HFFc6 (cell line): ENCODE results near the gene RAB11FIP2. TPM values are rescaled to one million over a fixed set of nuclear protein-coding genes. Genes with fewer than 3 reads are reported as not detected.

Source experiments
- DNase-seq: peaks from one replicate; pipeline ENCODE4 v3.0.0-alpha.2; 2018
- H3K27ac Mint-ChIP-seq: 2 replicates; pipeline ENCODE4 v1.8.0; 2020; ENCODE audit warnings: mild to moderate bottlenecking, mixed read lengths
- H3K27me3 Mint-ChIP-seq: 2 replicates; pipeline ENCODE4 v1.8.0; 2021; ENCODE audit warnings: mild to moderate bottlenecking, moderate library complexity, mixed read lengths; ENCODE audit not compliant: insufficient read depth
- H3K36me3 Mint-ChIP-seq: 2 replicates; pipeline ENCODE4 v1.8.0; 2021; ENCODE audit warnings: low read depth, mixed read lengths
- H3K4me1 Mint-ChIP-seq: 2 replicates; pipeline ENCODE4 v1.8.0; 2020; ENCODE audit warnings: low read depth, mixed read lengths
- H3K4me3 Mint-ChIP-seq: 2 replicates; pipeline ENCODE4 v1.8.0; 2020; ENCODE audit warnings: mild to moderate bottlenecking, moderate library complexity, mixed read lengths
- H3K9me3 Mint-ChIP-seq: 2 replicates; pipeline ENCODE4 v1.8.0; 2020; ENCODE audit warnings: mild to moderate bottlenecking, mixed read lengths
- total RNA-seq, 6 experiments: library from RNA; stranded (reverse); fragmentation: NEBNext Ultra II Directional; extraction: Animal tissue kit (Norgen Biotek cat#: 25700); gene quantifications; 2 replicates in 1 of 6; 3 replicates in 5 of 6; pipeline ENCODE4 v1.2.3, GENCODE V29; 2021
- TF ChIP-seq, protein P1 (sequence below): fragments of 200-600 bp; sonication (generic); IDR thresholded peaks from 2 replicates; pipeline ENCODE4 v1.5.0; 2021; ENCODE audit warnings: antibody characterized with exemption, mild to moderate bottlenecking

The RAB11FIP2 gene
- total RNA-seq, 6 experiments from 2014 or later: 13.3 to 16.4 (median 16.2) TPM

DNA sequence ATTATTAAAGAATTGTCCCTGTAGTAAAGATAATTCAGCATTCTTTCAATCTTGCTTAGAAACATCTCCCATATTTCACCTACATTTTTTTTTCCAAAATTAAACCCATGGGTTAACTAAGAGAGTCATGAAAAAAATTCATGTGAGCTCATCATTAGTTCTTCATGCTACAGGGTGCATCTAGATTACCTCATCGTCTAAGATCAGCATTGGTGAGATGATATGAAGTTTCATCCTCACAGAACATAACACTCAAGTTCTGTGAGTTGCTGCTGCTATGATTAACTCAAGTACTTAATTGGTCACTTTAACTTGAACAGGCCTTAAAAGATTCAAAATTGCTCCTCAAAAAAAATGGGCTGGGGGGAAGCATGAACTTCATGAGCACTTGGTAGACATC, 50.0 kb downstream of the RAB11FIP2 start:
- no peak overlapping the region for H3K27ac Mint-ChIP-seq
- no peak overlapping the region for H3K4me3 Mint-ChIP-seq
- DNase-seq: no peak
- H3K36me3 Mint-ChIP-seq: no peaks in the 10 kb centered on the region
- TF ChIP-seq, protein P1, sequence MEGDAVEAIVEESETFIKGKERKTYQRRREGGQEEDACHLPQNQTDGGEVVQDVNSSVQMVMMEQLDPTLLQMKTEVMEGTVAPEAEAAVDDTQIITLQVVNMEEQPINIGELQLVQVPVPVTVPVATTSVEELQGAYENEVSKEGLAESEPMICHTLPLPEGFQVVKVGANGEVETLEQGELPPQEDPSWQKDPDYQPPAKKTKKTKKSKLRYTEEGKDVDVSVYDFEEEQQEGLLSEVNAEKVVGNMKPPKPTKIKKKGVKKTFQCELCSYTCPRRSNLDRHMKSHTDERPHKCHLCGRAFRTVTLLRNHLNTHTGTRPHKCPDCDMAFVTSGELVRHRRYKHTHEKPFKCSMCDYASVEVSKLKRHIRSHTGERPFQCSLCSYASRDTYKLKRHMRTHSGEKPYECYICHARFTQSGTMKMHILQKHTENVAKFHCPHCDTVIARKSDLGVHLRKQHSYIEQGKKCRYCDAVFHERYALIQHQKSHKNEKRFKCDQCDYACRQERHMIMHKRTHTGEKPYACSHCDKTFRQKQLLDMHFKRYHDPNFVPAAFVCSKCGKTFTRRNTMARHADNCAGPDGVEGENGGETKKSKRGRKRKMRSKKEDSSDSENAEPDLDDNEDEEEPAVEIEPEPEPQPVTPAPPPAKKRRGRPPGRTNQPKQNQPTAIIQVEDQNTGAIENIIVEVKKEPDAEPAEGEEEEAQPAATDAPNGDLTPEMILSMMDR: no peak
- H3K4me1 Mint-ChIP-seq: peaks cover 9% of the 10 kb centered on the region; the same call in 1 of the 2 replicates
- H3K9me3 Mint-ChIP-seq: no peaks in the 10 kb centered on the region
- no peaks in the 10 kb centered on the region for H3K27me3 Mint-ChIP-seq

GRCh38 chr10:117994771-117995170, 52.0 kb downstream of the RAB11FIP2 start:
- DNase-seq: no peak
- no peaks in the 10 kb centered on the region for H3K36me3 Mint-ChIP-seq
- no peak overlapping the region for H3K27ac Mint-ChIP-seq
- H3K4me3 Mint-ChIP-seq: no peak overlapping the region
- no peaks in the 10 kb centered on the region for H3K9me3 Mint-ChIP-seq
- TF ChIP-seq, protein P1: no peak
- H3K4me1 Mint-ChIP-seq: peaks cover 9% of the 10 kb centered on the region; the same call in 1 of the 2 replicates
- H3K27me3 Mint-ChIP-seq: no peaks in the 10 kb centered on the region

- Mint-ChIP-seq H3K36me3 (no peaks in the 10 kb centered on the region), H3K9me3 (no peaks in the 10 kb centered on the region), H3K4me3 (no peak overlapping the region), H3K27ac (no peak overlapping the region), H3K27me3 (no peaks in the 10 kb centered on the region), H3K4me1 (peaks cover 6% of the 10 kb centered on the region; the same call in 1 of the 2 replicates)
- TF ChIP-seq, protein P1: no peak
- DNase-seq: no peak
These were observed 53.6 kb downstream of the RAB11FIP2 start for GRCh38 chr10:117993166-117993565.

- Mint-ChIP-seq H3K27me3 (no peaks in the 10 kb centered on the region), H3K36me3 (no peaks in the 10 kb centered on the region), H3K4me1 (no peaks in the 10 kb centered on the region), H3K27ac (no peak overlapping the region), H3K9me3 (no peaks in the 10 kb centered on the region), H3K4me3 (no peak overlapping the region)
- DNase-seq: no peak
- TF ChIP-seq, protein P1: no peak
These were observed 55.0 kb downstream of the RAB11FIP2 start for GRCh38 chr10:117991701-117992100.

GRCh38 chr10:117989962-117990361, 56.8 kb downstream of the RAB11FIP2 start:
- no peaks in the 10 kb centered on the region for H3K27me3 Mint-ChIP-seq
- TF ChIP-seq, protein P1: no peak

DNA sequence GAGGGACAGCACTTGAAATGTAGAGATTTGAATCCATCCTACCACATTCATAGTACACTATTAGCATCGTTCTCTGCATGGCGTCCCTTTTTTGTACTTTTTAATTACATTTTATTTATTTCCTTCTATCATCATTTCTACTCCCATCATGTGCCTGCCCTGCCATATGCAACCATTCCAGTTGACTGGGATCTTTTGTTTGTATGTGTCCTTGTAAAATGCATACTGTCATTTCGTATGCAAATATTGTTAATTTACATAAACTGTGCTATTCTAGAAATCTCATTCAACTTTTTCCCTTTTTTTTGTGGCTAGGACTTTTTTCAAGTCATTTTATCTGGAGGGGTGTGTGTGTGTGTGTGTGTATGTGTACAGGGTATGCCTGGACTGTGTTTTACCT, 57.9 kb downstream of the RAB11FIP2 start:
- no peak for DNase-seq
- Mint-ChIP-seq H3K9me3 (no peaks in the 10 kb centered on the region), H3K4me1 (no peaks in the 10 kb centered on the region), H3K27me3 (no peaks in the 10 kb centered on the region), H3K36me3 (no peaks in the 10 kb centered on the region), H3K27ac (no peak overlapping the region), H3K4me3 (no peak overlapping the region)
- TF ChIP-seq, protein P1: no peak

More at GRCh38 chr10:117989962-117990361, 56.8 kb downstream of the RAB11FIP2 start:
- H3K36me3 Mint-ChIP-seq: no peaks in the 10 kb centered on the region
- no peaks in the 10 kb centered on the region for H3K9me3 Mint-ChIP-seq
- DNase-seq: no peak
- no peak overlapping the region for H3K4me3 Mint-ChIP-seq
- H3K27ac Mint-ChIP-seq: no peak overlapping the region
- no peaks in the 10 kb centered on the region for H3K4me1 Mint-ChIP-seq
